ENCODE data around the gene AKAP9. TPM values are rescaled to one million over a fixed set of nuclear protein-coding genes. Genes with fewer than 3 reads are reported as not detected.

AKAP9 gene
- total RNA-seq, 1 experiment from 2014 or later: 62.6 TPM

DNA sequence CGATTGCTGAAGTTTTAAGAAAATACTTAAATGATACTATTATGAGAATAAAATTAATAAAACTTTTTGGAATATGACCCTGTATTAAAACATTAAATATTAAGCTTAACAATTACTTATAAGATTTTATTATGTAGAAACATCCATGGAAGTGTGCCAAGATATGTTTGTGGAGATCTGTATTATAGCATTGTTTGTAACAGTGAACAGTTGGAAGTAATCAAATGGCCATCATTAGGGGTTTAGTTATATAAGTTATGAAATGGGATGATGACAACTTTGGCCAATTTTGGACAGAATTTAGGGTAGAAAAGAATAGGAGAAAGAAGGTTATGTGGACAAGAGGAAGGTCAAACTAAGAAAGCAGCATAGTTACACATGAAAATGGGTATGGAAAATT is 88.0 kb downstream of the AKAP9 start:
- H3K27me3 ChIP-seq (replicated peaks; ENCODE audit: insufficient read depth, low read depth, low read length, poor library complexity): no peaks in the 10 kb centered on the region
- POLR2A ChIA-PET (ENCODE audit: low non-redundant PET): no interaction called here
- no peak for TF ChIP-seq EZH2 (IDR thresholded peaks at IDR 0.05; ENCODE audit: borderline replicate concordance, low read depth, low read length, poor library complexity, severe bottlenecking)
- TF ChIP-seq, protein P1, sequence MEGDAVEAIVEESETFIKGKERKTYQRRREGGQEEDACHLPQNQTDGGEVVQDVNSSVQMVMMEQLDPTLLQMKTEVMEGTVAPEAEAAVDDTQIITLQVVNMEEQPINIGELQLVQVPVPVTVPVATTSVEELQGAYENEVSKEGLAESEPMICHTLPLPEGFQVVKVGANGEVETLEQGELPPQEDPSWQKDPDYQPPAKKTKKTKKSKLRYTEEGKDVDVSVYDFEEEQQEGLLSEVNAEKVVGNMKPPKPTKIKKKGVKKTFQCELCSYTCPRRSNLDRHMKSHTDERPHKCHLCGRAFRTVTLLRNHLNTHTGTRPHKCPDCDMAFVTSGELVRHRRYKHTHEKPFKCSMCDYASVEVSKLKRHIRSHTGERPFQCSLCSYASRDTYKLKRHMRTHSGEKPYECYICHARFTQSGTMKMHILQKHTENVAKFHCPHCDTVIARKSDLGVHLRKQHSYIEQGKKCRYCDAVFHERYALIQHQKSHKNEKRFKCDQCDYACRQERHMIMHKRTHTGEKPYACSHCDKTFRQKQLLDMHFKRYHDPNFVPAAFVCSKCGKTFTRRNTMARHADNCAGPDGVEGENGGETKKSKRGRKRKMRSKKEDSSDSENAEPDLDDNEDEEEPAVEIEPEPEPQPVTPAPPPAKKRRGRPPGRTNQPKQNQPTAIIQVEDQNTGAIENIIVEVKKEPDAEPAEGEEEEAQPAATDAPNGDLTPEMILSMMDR (conservative IDR thresholded peaks at IDR 0.05; ENCODE audit: low read depth, low read length): no peak
- BruUV-seq (replicated peaks): no TSS peak
- H3K4me1 ChIP-seq (ENCODE audit: insufficient read depth, low read length, poor library complexity, severe bottlenecking): no peaks in the 10 kb centered on the region
- H3K36me3 ChIP-seq (ENCODE audit: insufficient read depth, low read length, poor library complexity, severe bottlenecking): peaks cover 24% of the 10 kb centered on the region
- no peak for DNase-seq (ENCODE audit: low spot score)
- CTCF ChIA-PET: no interaction called here
- H3K27ac ChIP-seq (ENCODE audit: low read depth, low read length, poor library complexity, severe bottlenecking): no peak overlapping the region
- H3K9me3 ChIP-seq (ENCODE audit: low read depth, low read length, poor library complexity, severe bottlenecking): no peaks in the 10 kb centered on the region
- intact Hi-C loops (cut with micrococcal nuclease; ENCODE audit: unreplicated experiment): no loop called here
- H3K4me3 ChIP-seq (ENCODE audit: low read depth, low read length, poor library complexity, severe bottlenecking): no peak overlapping the region

DNA sequence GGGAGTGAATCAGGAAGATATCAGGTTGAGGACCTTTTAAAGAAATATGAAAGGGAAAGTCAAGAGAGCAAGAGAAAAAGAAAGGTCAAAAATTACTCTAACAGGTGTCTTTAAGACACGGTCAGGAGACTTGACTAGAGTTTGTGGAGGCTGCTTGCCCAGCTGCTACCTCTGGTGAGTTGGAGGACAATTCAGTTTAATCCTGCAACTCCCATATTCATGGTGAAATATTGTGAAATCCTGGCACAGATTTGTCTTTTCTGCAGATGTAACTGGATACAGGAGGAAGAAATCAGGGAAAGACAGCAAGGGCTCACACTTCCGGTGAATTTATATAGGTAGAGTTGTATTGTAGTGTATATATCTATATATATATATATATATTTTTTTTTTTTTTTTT is 93.5 kb downstream of the AKAP9 start:
- Histone ChIP-seq H3K27ac (ENCODE audit: low read depth, low read length, poor library complexity, severe bottlenecking) (no peak overlapping the region), H3K9me3 (ENCODE audit: low read depth, low read length, poor library complexity, severe bottlenecking) (no peaks in the 10 kb centered on the region), H3K27me3 (replicated peaks; ENCODE audit: insufficient read depth, low read depth, low read length, poor library complexity) (no peaks in the 10 kb centered on the region), H3K4me3 (ENCODE audit: low read depth, low read length, poor library complexity, severe bottlenecking) (no peak overlapping the region), H3K4me1 (ENCODE audit: insufficient read depth, low read length, poor library complexity, severe bottlenecking) (no peaks in the 10 kb centered on the region), H3K36me3 (ENCODE audit: insufficient read depth, low read length, poor library complexity, severe bottlenecking) (peaks cover 15% of the 10 kb centered on the region)
- no peak for DNase-seq (ENCODE audit: low spot score)
- POLR2A ChIA-PET (ENCODE audit: low non-redundant PET): no interaction called here
- CTCF ChIA-PET: no interaction called here
- TF ChIP-seq, protein P1 (conservative IDR thresholded peaks at IDR 0.05; ENCODE audit: low read depth, low read length): no peak
- no peak for TF ChIP-seq EZH2 (IDR thresholded peaks at IDR 0.05; ENCODE audit: borderline replicate concordance, low read depth, low read length, poor library complexity, severe bottlenecking)
- BruUV-seq (replicated peaks): no TSS peak
- intact Hi-C loops (cut with micrococcal nuclease; ENCODE audit: unreplicated experiment): no loop called here

DNA sequence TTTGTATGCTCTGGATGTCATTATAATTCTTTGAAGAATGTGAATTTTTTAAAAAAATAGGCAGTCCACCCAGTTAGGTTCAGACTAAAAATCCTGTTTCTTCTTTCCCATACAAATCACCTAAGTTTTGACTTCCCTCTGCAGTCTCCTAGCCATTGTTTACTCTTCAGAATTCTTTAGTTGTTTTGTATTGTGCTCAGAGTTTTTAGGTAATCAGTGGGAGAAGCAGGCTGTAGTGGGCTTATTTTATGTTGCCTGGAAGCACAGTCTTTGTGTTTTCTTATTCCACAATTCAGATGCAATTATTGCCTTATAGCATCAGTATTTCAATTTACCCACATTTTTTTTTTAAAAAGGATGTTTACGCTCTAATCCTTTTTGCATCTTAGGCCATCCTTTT is 94.9 kb downstream of the AKAP9 start:
- Histone ChIP-seq H3K27me3 (replicated peaks; ENCODE audit: insufficient read depth, low read depth, low read length, poor library complexity) (no peaks in the 10 kb centered on the region), H3K9me3 (ENCODE audit: low read depth, low read length, poor library complexity, severe bottlenecking) (no peaks in the 10 kb centered on the region), H3K4me3 (ENCODE audit: low read depth, low read length, poor library complexity, severe bottlenecking) (no peak overlapping the region), H3K36me3 (ENCODE audit: insufficient read depth, low read length, poor library complexity, severe bottlenecking) (peaks cover 6% of the 10 kb centered on the region), H3K4me1 (ENCODE audit: insufficient read depth, low read length, poor library complexity, severe bottlenecking) (no peaks in the 10 kb centered on the region), H3K27ac (ENCODE audit: low read depth, low read length, poor library complexity, severe bottlenecking) (no peak overlapping the region)
- ChIA-PET CTCF (no interaction called here), POLR2A (ENCODE audit: low non-redundant PET) (no interaction called here)
- TF ChIP-seq EZH2 (IDR thresholded peaks at IDR 0.05; ENCODE audit: borderline replicate concordance, low read depth, low read length, poor library complexity, severe bottlenecking): no peak
- TF ChIP-seq, protein P1 (conservative IDR thresholded peaks at IDR 0.05; ENCODE audit: low read depth, low read length): no peak
- no peak for DNase-seq (ENCODE audit: low spot score)
- BruUV-seq (replicated peaks): no TSS peak
- intact Hi-C loops (cut with micrococcal nuclease; ENCODE audit: unreplicated experiment): no loop called here

All from A673 (cell line).